ENCODE data around the gene LAGE3.

LAGE3 gene

GRCh38 chrX:154452823-154453222, 26.3 kb downstream of the LAGE3 start:
- no peak for DNase-seq

GRCh38 chrX:154450312-154450711, 28.8 kb downstream of the LAGE3 start:
- DNase-seq: no peak

GRCh38 chrX:154449618-154450017, 29.5 kb downstream of the LAGE3 start:
- DNase-seq: no peak

- DNase-seq: no peak
These were observed 30.6 kb downstream of the LAGE3 start for GRCh38 chrX:154448484-154448883.

- no peak for DNase-seq
These were observed 32.7 kb downstream of the LAGE3 start for GRCh38 chrX:154446430-154446829.

GRCh38 chrX:154445776-154446175, 33.3 kb downstream of the LAGE3 start:
- DNase-seq: no peak

- no peak for DNase-seq
These were observed 34.3 kb downstream of the LAGE3 start for GRCh38 chrX:154444755-154445246.

GRCh38 chrX:154443992-154444754, 34.9 kb downstream of the LAGE3 start, which contains the start of gene FAM50A:
Gene FAM50A (plus strand): TSS chrX:154444141. CDS start chrX:154444236, 95 bp downstream.
- DNase-seq: peak; percentile 71 to 79

GRCh38 chrX:154443479-154443910, 35.6 kb downstream of the LAGE3 start:
- no peak for DNase-seq

GRCh38 chrX:154441984-154442707, 36.9 kb downstream of the LAGE3 start:
- DNase-seq: no peak

GRCh38 chrX:154441564-154441963, 37.5 kb downstream of the LAGE3 start:
- DNase-seq: no peak

- DNase-seq: no peak
These were observed 38.3 kb downstream of the LAGE3 start for GRCh38 chrX:154440623-154441357.

- no peak for DNase-seq
These were observed 39.2 kb downstream of the LAGE3 start for GRCh38 chrX:154439841-154440240.

GRCh38 chrX:154437971-154438893, 40.8 kb downstream of the LAGE3 start:
- DNase-seq: no peak

- peak; percentile 60 to 66 for DNase-seq
These were observed 41.9 kb downstream of the LAGE3 start, which contains the start of gene GDI1 for GRCh38 chrX:154436983-154437752. Gene GDI1 (plus strand): TSS chrX:154437154. CDS start chrX:154437255, 101 bp downstream.

- DNase-seq: peak; percentile 49 to 53
These were observed 42.6 kb downstream of the LAGE3 start for GRCh38 chrX:154436374-154436982.

GRCh38 chrX:154435171-154435733, 43.8 kb downstream of the LAGE3 start:
- DNase-seq: no peak

- DNase-seq: no peak
These were observed 44.5 kb downstream of the LAGE3 start for GRCh38 chrX:154434394-154435168.

GRCh38 chrX:154433605-154434004, 45.5 kb downstream of the LAGE3 start:
- no peak for DNase-seq

- DNase-seq: no peak
These were observed 46.9 kb downstream of the LAGE3 start for GRCh38 chrX:154432210-154432609.

All from stimulated activated CD4-positive, alpha-beta T cell treated with anti-CD3 and anti-CD28 coated beads, Interleukin-2, amount 100 ng/mL, for 24 hours (primary cell).